CD4-positive, alpha-beta T cell (primary cell): Measurements from ENCODE around the gene LRP8. TPM values are rescaled to one million over a fixed set of nuclear protein-coding genes. Genes with fewer than 3 reads are reported as not detected.

Experiments used
- ATAC-seq: fragments of 200-7000 bp; cut with Tn5 transposase; one replicate; pipeline ENCODE4 v1.10.0; 2022; ENCODE audit warnings: mild to moderate bottlenecking; ENCODE audit not compliant: poor library complexity
- CTCF ChIA-PET: fragments of 350-600 bp; sonication (Branson Sonifier 250); formaldehyde crosslinking; loops from one replicate; lab custom pipeline; 2021; ENCODE audit warnings: antibody characterized with exemption, inconsistent platforms; lab: Charles Lee
- POLR2A ChIA-PET: fragments of 350-600 bp; sonication (Branson Sonifier 250); formaldehyde crosslinking; loops from one replicate; lab custom pipeline; 2021; ENCODE audit warnings: antibody characterized with exemption, inconsistent platforms; lab: Charles Lee
- DNase-seq, 14 experiments: peaks; one replicate each; pipeline ENCODE4 v3.0.0-alpha.2; 2013 to 2020; ENCODE audit warnings: mixed read lengths in 2 of 14
- H3K27ac ChIP-seq, 2 donors: one replicate each; pipeline versions ENCODE4 v1.5.1 to v1.7.0; 2013; ENCODE audit warnings: low read length in 2 of 2, low read depth in 1 of 2, mild to moderate bottlenecking in 1 of 2
- H3K27me3 ChIP-seq, 2 experiments: 1 replicate in 1 of 2; 2 replicates in 1 of 2; pipeline versions ENCODE4 v1.6.1 to v1.7.0; 2013; ENCODE audit warnings: low read length in 2 of 2, control low read depth in 1 of 2, mild to moderate bottlenecking in 1 of 2, moderate library complexity in 1 of 2; ENCODE audit not compliant: insufficient read depth in 2 of 2, control insufficient read depth in 1 of 2
- H3K36me3 ChIP-seq: one replicate; pipeline ENCODE4 v1.6.1; 2013; ENCODE audit warnings: low read length, control low read depth; ENCODE audit not compliant: insufficient read depth
- H3K4me1 ChIP-seq: one replicate; pipeline ENCODE4 v1.6.1; 2013; ENCODE audit warnings: low read length, control low read depth; ENCODE audit not compliant: insufficient read depth
- H3K4me3 ChIP-seq: one replicate; pipeline ENCODE4 v1.5.1; 2013; ENCODE audit warnings: mild to moderate bottlenecking, low read length, moderate library complexity
- H3K9me3 ChIP-seq, 2 experiments: 1 replicate in 1 of 2; 2 replicates in 1 of 2; pipeline versions ENCODE4 v1.6.1 to v1.7.0; 2013; ENCODE audit warnings: low read length in 2 of 2, mild to moderate bottlenecking in 2 of 2, control low read depth in 1 of 2, moderate library complexity in 1 of 2; ENCODE audit not compliant: control insufficient read depth in 1 of 2, insufficient read depth in 1 of 2
- H3K27ac Mint-ChIP-seq: one replicate; pipeline ENCODE4 v1.8.0; 2020; ENCODE audit warnings: mixed read lengths
- H3K27me3 Mint-ChIP-seq: one replicate; pipeline ENCODE4 v1.8.0; 2021; ENCODE audit warnings: mixed read lengths
- H3K36me3 Mint-ChIP-seq: one replicate; pipeline ENCODE4 v1.8.0; 2021; ENCODE audit warnings: low read depth, mixed read lengths
- H3K4me1 Mint-ChIP-seq: one replicate; pipeline ENCODE4 v1.8.0; 2021; ENCODE audit warnings: low read depth, mixed read lengths
- H3K4me3 Mint-ChIP-seq: one replicate; pipeline ENCODE4 v1.8.0; 2020; ENCODE audit warnings: mild to moderate bottlenecking, mixed read lengths
- H3K9me3 Mint-ChIP-seq: one replicate; pipeline ENCODE4 v1.8.0; 2020; ENCODE audit warnings: mixed read lengths
- CTCF ChIP-seq: fragments of 200-600 bp; IDR thresholded peaks from one replicate; pipeline ENCODE4 v1.8.0; 2022; ENCODE audit warnings: antibody characterized with exemption, mild to moderate bottlenecking
- intact Hi-C, 2 experiments: fragments of 100-400 bp; cut with DNase I in 1 of 2; cut with micrococcal nuclease in 1 of 2; formaldehyde crosslinking; loops; one replicate each; pipeline versions ENCODE4 v1.15.1 to v1.9.0; 2023 to 2025; cut with DNase I, micrococcal nuclease
- total RNA-seq, 174 experiments: library from RNA in 2 of 174; stranded (reverse) in 2 of 174; gene quantifications; one replicate each; pipeline ENCODE4 v1.2.3 and lab custom pipeline; 2021 to 2026

Gene LRP8
- total RNA-seq, 2 experiments from 2014 or later: 8.1 to 11.5 TPM

GRCh38 chr1:53288002-53288789 lies 39.7 kb downstream of the LRP8 start:
- Histone ChIP-seq H3K4me1 (peaks cover 8% of the 10 kb centered on the region), H3K36me3 (peaks cover 6% of the 10 kb centered on the region), H3K27ac (no peak overlapping the region), H3K4me3 (no peak overlapping the region), H3K27me3 (no peaks in the 10 kb centered on the region), H3K9me3 (no peaks in the 10 kb centered on the region)
- DNase-seq: no peak
- intact Hi-C loops: no loop called here
- no peak for TF ChIP-seq CTCF
- no peaks in the 10 kb centered on the region for H3K9me3 Mint-ChIP-seq
- no peaks in the 10 kb centered on the region for H3K27me3 Mint-ChIP-seq
- ATAC-seq: no peak
- H3K36me3 Mint-ChIP-seq: no peaks in the 10 kb centered on the region
- ChIA-PET CTCF (no interaction called here), POLR2A (no interaction called here)
- no peak overlapping the region for H3K4me3 Mint-ChIP-seq
- H3K27ac Mint-ChIP-seq: no peak overlapping the region
- H3K4me1 Mint-ChIP-seq: peaks cover 8% of the 10 kb centered on the region

GRCh38 chr1:53286955-53287354 lies 40.9 kb downstream of the LRP8 start:
- no peak overlapping the region for H3K27ac ChIP-seq
- no peak overlapping the region for H3K4me3 ChIP-seq
- ChIA-PET POLR2A (no interaction called here), CTCF (interaction anchor here (1.3 kb wide), 1 partner anchor 106 kb away, joined by 6 read pairs; no protein-coding TSS in a partner anchor)
- intact Hi-C loops: no loop called here
- H3K9me3 Mint-ChIP-seq: no peaks in the 10 kb centered on the region
- ATAC-seq (no peak), DNase-seq (no peak)
- no peaks in the 10 kb centered on the region for H3K36me3 Mint-ChIP-seq
- H3K27me3 Mint-ChIP-seq: no peaks in the 10 kb centered on the region
- peaks cover 6% of the 10 kb centered on the region for H3K36me3 ChIP-seq
- TF ChIP-seq CTCF: no peak
- no peak overlapping the region for H3K4me3 Mint-ChIP-seq
- H3K9me3 ChIP-seq: no peaks in the 10 kb centered on the region
- no peaks in the 10 kb centered on the region for H3K27me3 ChIP-seq
- no peak overlapping the region for H3K27ac Mint-ChIP-seq
- H3K4me1 Mint-ChIP-seq: no peaks in the 10 kb centered on the region
- H3K4me1 ChIP-seq: no peaks in the 10 kb centered on the region

- Mint-ChIP-seq H3K4me1 (no peaks in the 10 kb centered on the region), H3K27me3 (no peaks in the 10 kb centered on the region), H3K4me3 (no peak overlapping the region), H3K27ac (no peak overlapping the region), H3K36me3 (no peaks in the 10 kb centered on the region), H3K9me3 (no peaks in the 10 kb centered on the region)
- H3K36me3 ChIP-seq: peaks cover 6% of the 10 kb centered on the region
- POLR2A ChIA-PET: no interaction called here
- no peaks in the 10 kb centered on the region for H3K27me3 ChIP-seq
- no peaks in the 10 kb centered on the region for H3K4me1 ChIP-seq
- no peaks in the 10 kb centered on the region for H3K9me3 ChIP-seq
- intact Hi-C loops: no loop called here
- CTCF ChIA-PET: interaction anchor here (1.3 kb wide), 1 partner anchor 107 kb away, joined by 6 read pairs; no protein-coding TSS in a partner anchor
- H3K4me3 ChIP-seq: no peak overlapping the region
- H3K27ac ChIP-seq: no peak overlapping the region
- no peak for TF ChIP-seq CTCF
- DNase-seq (no peak), ATAC-seq (no peak)
Measured at GRCh38 chr1:53285969-53286760, 41.7 kb downstream of the LRP8 start.
